ENCODE data around the gene ME2.

GRCh38 chr18:50938912-50939311 lies 60.0 kb downstream of the ME2 start:
- TF ChIP-seq, protein P1, sequence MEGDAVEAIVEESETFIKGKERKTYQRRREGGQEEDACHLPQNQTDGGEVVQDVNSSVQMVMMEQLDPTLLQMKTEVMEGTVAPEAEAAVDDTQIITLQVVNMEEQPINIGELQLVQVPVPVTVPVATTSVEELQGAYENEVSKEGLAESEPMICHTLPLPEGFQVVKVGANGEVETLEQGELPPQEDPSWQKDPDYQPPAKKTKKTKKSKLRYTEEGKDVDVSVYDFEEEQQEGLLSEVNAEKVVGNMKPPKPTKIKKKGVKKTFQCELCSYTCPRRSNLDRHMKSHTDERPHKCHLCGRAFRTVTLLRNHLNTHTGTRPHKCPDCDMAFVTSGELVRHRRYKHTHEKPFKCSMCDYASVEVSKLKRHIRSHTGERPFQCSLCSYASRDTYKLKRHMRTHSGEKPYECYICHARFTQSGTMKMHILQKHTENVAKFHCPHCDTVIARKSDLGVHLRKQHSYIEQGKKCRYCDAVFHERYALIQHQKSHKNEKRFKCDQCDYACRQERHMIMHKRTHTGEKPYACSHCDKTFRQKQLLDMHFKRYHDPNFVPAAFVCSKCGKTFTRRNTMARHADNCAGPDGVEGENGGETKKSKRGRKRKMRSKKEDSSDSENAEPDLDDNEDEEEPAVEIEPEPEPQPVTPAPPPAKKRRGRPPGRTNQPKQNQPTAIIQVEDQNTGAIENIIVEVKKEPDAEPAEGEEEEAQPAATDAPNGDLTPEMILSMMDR (IDR thresholded peaks at IDR 0.05; ENCODE audit: extremely low read depth in 1 of 2, insufficient read depth in 1 of 2, low read depth in 1 of 2, low read length in 2 of 2): no peak
- TF ChIP-seq POLR2A (IDR thresholded peaks at IDR 0.05; ENCODE audit: low read depth, low read length) (no peak), EZH2 (IDR thresholded peaks at IDR 0.05; ENCODE audit: borderline replicate concordance, low read depth, low read length, severe bottlenecking) (no peak), JUN (IDR thresholded peaks at IDR 0.05; ENCODE audit: borderline replicate concordance, insufficient read depth, insufficient read length, low read depth) (no peak), MAX (IDR thresholded peaks at IDR 0.05; ENCODE audit: insufficient read depth, insufficient read length) (no peak), POLR2AphosphoS5 (IDR thresholded peaks at IDR 0.05; ENCODE audit: insufficient read depth, low read depth, low read length) (no peak), MYC (IDR thresholded peaks at IDR 0.05; ENCODE audit: low read depth, low read length) (no peak), GATA2 (IDR thresholded peaks at IDR 0.05; ENCODE audit: insufficient read depth, insufficient read length, low read depth, low read length) (no peak), FOS (IDR thresholded peaks at IDR 0.05; ENCODE audit: borderline replicate concordance, insufficient read depth, low read length) (no peak)

Measured in endothelial cell of umbilical vein (primary cell).